GM15510 (cell line): ENCODE measurements around the gene RCCD1.

Source experiments
- POLR2A ChIP-seq: IDR thresholded peaks from 3 replicates; pipeline ENCODE4 v1.6.1; 2011; ENCODE audit warnings: borderline replicate concordance; ENCODE audit not compliant: insufficient read length; ENCODE audit errors: extremely low read depth

Gene RCCD1

GRCh38 chr15:90915808-90916440 lies 38.8 kb upstream of the RCCD1 start:
- TF ChIP-seq POLR2A, result no peak

DNA sequence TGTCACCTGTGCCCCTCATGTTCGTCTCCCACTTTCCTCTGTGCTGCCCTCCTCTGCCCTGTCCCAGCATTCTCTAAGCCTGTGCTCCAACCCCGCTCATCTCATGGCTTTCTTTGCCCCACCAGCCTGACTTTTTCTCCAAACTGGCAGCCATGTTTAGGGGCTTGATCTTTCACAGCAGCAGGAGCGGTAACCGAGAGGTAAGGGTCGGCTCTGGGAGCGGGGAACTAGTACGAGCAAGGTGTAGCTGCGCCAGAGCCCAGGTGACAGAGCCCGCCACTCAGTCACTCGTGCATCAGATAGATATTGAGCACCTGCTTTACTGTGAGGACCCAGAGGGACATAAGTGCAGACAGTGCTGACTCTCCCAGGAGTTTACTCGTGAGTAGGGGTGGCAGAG lies 38.2 kb upstream of the RCCD1 start:
- TF ChIP-seq POLR2A, result no peak

DNA sequence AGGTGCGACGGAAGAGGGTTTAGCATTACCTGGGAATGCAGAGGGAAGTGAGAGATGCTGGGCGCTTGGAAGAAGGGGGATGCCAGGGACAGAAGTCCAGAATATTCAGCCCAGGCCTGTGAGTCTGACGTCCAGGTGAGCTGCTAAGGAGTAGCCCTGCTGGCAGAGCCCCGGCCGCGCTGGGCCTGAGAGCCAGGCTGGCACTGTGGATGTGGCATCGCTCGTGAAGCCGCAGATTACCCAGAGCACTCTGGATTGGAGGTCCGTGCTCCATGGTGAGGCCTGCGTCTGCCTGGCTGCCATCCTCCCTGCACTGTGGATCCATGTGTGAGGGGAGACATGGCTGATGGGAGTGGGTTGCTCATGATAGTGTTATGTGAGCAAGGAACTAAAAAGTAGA lies 37.1 kb upstream of the RCCD1 start:
- TF ChIP-seq POLR2A, result no peak

DNA sequence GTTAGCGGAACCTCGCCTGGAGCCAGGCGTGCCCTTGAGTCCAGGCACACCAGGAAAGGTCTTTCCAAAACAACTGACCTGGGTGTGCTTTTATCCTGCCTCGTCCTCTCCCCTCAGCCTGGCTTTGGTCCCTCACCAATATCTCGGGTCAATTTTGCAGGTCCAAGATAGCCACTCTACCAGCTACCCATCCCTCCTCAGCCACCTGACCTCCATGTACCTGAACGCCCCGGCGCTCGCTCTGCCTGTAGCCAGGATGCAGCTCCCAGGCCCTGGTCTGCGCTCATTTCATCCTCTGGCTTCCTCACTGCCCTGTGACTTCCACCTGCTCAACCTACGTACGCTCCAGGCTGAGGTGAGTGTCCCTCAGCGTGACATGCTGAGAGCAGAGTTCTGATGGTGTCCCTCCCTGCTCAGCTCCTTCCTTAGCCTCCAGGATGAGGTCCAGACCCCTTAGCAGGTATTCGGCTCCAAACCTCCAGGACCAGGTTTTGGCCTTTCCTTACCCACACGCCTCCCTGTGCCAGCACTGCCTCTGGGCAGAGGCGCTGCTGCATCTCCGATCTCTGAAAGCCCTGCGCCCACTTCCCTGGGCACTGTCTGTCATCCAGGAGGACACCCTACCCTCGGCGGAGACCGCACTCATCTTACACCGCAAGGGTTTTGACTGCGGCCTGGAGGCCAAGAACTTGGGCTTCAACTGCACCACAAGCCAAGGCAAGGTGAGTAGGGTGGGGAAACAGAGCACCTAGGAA lies 36.5 kb upstream of the RCCD1 start:
- no peak for TF ChIP-seq POLR2A

DNA sequence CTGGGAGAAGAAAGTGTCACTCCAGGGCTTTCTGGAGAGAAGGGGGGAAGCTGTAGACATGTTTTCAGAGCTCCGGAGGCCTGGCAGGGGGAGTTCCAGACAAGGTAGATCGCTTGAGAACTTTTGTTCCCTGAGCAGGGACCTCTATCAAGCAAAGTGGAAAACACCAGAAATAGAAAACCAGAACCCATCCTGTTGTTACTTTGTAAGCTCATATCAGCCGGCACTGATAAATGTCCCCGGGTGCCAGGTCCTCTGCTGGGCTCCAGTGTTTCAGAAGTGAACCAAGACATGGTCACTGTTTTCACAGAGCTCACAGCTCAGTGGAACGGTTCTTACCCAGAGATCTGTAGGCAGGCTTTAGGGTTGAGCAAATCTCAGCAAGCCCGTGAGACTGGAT lies 35.8 kb upstream of the RCCD1 start:
- no peak for TF ChIP-seq POLR2A

GRCh38 chr15:90921887-90922286 lies 32.8 kb upstream of the RCCD1 start:
- no peak for TF ChIP-seq POLR2A

DNA sequence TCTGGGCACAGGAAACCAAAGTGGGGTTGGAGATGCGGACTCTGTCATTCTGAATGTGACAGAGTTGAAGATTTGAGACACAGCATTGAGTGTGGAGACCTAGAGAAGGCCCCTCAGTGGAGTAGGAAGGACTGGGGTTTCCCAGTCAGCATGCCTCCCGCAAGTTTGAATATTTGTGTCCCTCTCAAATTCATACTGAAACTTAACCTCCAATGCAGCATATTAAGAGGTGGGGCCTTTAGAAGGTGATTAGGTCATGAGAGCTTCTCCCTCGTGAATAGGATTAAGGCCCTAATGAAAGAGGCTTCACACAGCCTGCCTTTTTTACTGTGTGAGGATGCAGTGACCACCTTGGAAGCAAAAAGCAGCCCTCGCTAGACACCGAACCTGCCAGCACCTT lies 30.3 kb upstream of the RCCD1 start:
- no peak for TF ChIP-seq POLR2A

DNA sequence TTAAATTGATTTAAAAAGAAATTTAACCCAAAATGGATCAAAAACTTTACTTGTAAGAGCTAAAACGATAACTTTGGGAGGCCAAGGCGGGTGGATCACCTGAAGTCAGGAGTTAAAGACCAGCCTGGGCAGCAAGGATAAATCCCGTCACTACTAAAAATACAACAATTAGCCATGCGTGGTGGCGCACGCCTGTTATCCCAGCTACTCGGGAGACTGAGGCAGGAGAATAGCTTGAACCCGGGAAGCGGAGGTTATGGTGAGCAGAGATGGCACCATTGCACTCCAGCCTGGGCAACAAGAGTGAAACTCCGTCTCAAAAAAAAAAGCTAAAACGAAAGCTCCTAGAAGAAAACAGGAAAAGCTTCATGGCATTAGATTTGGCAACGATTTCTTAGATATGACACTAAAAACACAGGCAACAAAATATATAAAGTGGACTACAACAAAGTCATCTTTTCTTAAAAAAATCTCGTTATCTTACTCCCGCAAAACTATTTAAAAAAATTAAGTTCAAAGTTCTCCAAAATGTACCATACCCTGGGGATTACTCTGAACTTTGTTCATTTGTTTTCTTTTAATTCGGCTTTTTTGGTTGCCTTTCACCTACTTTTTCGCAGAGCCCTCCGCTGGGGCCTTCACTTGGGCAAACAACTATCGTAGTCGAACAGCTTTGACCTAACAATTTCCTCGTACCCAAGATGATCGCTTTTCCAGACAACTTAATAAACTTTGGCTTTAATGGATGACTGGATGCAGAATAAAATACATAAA lies 25.3 kb upstream of the RCCD1 start:
- TF ChIP-seq POLR2A, result no peak

DNA sequence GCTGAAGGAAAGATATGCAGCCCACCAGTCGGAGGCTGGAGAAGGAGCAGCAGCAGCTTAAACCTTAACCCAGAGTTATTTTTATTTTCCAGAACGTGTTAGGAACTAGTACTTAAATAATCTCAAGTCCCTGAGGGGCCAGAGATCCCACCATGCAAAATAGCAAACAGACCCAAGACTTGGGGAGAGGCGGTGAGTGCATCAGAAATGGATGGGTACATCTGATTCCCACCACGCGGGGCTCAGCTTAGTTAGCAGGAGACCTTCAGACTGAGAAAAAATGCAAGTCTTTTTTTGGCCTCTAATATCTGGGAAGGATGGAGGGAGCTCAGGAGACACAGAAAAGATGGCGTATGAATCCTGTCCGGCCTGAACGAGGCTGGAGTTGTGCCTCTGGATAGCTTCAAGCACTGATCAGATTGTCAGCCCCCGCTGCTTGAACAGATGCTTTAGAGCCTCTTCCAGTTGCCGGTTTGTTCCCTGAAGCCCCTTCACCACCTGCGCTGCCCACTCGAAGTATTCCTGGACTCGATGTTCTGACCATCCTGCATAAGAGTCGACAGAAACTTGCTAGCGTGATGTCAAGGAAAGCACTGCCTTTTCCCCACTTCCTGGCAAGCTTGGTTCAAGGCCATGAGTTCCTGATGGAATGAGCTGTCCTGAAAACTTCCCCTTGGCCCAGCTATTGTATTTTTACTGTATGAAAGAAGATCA lies 23.7 kb upstream of the RCCD1 start:
- TF ChIP-seq POLR2A, result no peak

DNA sequence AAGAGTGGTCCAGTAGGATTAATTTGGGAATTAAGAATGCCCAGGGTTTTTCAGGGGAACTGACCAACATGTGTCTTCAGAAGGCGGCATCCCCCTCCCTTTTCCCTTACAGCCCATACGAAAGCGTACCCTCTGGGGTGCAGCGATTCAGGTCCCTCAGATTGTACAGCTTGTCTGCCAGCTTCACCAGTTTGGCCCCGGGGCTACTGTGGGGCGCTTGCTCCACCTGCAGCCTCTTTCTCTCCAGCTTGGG lies 23.2 kb upstream of the RCCD1 start:
- TF ChIP-seq POLR2A, result no peak

DNA sequence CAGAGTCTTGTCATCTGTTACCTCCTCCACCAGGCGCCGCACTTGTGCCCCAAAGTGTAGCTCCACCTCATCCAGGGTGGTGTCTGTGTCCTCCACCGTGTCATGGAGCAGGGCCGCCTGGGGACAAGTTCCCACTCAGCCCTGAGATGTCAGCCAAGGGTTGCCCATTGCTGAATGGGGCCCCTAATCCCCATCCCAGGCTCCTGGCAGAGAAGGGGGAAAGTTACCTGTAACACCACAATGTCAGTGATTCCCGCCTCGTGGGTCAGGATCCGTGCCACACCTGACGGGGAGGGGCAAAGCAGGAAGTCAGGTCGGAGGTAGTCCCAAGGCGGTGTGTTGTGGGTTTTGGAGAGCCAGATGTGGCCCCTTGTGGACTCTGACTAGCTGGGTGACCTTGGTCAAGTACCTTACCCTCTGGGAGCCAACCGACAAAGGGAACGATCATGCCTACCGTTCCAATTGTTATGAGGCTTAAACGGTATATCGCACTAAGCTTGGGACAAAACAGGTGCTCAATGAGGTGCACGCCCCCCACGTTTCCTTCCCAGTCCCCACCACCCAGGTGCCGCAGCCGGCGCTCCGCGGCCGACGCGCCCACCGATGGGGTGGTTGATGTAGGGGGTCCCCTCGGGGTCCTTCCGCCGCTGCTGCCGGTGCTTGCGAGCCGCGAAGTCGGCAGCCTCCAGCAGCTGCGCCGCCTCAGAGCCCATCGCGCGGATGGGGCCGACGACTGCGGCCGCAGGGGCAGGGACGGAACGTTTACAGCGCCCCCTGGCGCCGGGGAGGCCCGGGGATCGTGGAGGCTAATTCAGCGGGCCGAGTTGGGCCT lies 22.6 kb upstream of the RCCD1 start, which contains the start of gene HDDC3:
Gene HDDC3 (minus strand): TSS at position 722 of the 832 bp plus-strand sequence. CDS start 9 bp downstream, at position 713.
- peak; percentile 92 for TF ChIP-seq POLR2A

DNA sequence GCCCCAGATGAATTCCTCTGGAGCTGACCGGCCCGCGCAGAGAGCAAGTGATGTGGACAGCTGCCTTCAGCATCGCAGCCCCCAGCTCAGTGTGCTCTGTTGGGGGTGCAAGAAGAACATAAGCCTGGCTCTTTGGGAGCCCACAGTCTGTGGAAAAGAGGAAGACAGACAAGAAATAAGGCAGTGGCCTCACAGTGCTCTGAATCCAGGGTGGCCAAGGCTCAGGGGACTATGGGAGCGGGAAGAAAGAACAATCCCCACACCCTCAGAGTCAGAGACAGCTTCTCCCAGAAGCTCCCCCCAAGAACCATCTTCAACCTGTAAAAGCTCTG lies 22.1 kb upstream of the RCCD1 start:
- TF ChIP-seq POLR2A, result no peak

GRCh38 chr15:90933301-90933700 lies 21.4 kb upstream of the RCCD1 start:
- no peak for TF ChIP-seq POLR2A

DNA sequence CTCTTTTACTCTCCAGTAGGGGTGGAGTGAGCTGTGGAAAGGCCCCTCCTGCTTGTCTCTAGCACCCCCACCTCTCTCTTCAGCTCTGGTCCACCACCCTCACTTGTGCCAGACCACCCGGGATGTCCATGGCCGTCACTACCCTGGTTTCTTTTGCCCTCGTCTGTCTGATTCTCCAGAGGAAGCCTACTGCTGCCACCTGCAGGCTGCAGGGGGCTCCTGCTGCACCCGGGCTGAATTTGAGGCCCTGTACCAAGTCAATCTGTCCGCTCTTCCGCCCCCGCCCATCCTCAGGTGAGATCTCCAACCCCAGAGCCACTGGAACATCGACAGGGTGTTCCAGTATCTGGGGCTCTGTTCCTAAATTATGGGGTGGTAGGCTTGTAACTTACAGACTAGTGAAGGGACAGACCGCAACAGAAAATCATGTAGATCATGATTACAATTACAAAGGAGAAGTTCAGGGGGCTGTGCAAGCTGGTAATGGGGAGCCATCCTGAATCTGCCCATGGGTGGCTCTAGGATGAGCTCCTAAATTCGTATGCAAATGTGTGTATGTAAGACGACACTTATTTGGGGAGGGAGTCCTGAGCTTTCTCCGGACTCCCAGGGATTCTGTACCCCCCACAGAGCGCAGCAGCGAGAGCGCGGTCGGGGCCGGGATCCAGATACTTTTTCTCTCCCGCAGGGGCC lies 20.3 kb upstream of the RCCD1 start:
- TF ChIP-seq POLR2A, result no peak
